HG02678 (cell line): ENCODE data around the gene GCLC.

ENCODE experiments used
- ATAC-seq: cut with Tn5 transposase; IDR thresholded peaks from one replicate; pipeline ENCODE4 v1.9.1; 2021; ENCODE audit warnings: mild to moderate bottlenecking, moderate library complexity; ENCODE audit not compliant: unreplicated experiment

GCLC gene

DNA sequence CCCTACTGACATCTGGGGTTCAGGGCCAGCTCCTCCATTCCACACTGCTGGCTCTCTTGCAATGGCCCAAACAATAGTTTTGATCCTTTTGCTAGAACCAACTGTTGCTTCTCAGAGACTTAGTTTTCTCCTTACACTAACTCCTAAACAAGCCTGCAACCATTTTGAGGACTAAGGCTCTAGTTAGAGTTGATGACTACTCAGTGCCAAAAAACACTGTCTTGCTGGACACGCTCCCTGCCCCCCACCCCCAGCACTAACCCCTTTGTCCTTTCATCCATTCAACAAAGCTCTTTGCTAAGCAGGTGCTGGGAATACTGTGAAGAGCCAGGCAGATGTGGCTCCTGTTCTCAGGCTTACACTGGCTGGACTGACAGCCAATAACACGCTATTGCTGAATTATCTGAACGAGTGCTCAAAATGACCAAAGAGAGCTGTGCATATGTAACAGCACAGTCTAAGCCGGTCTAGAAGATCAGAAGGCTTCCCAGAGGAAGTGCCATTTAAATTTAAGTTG lies 17.6 kb downstream of the GCLC start:
- no peak for ATAC-seq

DNA sequence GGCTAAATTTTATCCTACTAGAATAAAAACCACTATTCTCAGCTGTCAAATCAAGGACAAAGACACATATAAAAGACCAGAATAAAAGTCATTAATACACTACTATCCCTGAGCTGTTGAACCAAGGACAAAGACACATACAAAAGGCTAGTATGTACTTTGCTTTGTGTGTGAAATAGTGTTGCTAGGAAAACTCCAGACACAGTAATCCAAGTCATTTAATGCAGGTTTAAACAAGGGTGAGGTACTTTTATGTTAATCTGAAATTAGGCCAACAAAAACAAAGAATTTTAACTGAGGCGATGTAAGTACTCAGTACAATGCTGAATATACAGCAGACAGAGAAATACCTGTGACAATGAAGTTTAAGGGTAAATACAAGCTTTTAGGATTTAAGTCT lies 18.9 kb downstream of the GCLC start:
- ATAC-seq, result no peak

DNA sequence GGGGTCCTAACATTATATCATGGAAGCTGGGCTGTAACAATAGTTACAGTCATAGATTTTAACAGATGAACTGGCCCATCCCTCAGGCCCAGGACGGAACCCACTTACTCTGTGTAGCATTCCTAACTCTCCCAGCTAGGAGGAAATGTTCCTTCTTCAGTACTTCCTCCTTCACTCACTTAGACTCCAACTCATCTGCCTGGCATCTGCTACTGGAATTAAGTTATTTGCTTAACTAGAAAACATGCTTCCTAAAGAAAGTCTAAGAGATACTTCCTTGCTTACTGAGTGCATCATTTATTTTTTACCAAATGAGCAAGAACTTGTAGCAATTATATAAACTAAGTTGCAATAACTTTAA lies 20.5 kb downstream of the GCLC start:
- no peak for ATAC-seq

DNA sequence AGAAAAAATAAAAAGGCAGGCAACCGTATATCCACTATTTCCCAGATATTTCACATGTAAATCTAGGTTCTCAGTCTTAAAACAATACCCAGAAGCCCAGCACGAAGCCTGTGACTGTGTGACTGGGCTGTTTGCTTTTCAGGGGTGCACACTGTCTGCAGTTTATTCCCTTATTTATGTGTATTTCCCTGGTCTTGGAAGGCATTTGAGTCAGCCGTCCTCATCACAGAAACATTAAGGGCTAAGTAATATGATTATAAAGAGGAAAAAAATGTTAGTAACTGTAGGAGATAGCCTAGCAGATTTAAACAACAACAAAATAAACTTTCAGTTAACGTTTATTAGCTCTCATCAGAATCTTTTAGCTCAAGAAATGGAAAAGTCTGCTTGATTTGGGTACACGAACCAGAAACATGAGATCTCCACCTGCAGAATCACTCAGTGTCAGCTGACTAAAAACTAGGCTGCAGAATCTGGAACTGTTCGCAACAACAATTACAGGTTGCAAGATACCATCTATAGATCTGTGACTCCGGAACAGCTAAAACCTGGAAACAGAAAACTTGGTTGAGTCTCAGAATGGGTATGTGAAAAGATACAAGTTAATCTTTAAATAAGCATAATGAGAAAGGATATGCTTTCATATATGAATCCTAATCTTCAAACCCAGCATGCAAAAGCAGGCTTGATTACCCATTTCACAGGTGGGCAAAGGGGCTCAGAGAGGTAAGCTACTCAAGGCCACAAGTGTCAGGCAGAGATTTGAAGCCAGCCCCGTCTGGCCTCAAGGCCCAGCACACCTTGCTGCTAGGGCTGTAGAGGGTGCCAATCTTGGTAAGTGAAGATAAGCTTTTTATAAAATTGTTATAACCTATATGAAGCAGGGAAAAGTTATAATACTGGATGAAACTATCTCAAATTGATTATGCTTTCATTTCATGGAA lies 21.1 kb downstream of the GCLC start:
- ATAC-seq, result no peak

DNA sequence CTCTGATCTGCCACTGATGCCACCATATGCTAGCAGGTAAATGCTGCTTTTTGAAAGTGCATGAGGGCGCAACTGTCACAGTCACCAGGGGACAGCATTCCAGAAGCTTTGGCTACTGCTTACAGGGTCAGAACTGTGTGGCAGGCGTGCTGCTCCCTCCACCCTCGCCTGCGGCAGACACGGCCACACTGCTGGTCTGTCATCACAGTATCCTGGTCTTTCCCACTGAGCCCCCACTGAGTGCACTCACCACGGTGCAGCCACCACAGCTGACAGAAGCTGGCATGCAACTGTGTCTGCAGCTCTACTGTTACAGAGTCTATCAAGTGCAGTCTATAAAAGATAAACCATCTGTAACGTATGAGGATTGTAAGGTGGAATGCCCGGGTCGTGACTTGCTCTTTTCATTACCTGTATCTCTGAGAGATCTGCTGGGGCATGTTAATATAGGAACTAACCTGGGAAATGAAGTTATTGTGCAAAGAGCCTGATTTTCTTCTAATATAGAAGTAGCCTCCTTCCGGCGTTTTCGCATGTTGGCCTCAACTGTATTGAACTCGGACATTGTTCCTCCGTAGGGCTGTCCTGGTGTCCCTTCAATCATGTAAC lies 24.5 kb downstream of the GCLC start:
- no peak for ATAC-seq

DNA sequence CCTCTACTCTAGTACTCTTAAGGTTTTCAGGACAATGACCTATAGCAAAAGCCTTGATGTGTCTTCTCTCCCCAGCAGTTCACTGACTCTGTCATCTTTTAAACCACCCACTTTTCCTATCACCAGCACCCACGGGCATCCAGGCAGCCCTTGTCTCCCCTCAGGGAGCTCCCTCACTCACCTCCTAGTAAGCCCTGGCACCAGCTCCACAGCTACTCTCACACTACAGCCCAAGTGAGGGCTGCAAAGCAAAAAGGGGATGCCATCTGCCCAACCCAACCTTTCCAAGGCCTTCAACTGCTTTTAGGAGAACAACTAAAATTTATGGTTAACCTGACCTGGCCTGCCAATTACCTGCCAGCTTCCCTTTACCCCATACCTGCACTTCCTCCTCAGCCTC lies 26.0 kb downstream of the GCLC start:
- ATAC-seq, result no peak

DNA sequence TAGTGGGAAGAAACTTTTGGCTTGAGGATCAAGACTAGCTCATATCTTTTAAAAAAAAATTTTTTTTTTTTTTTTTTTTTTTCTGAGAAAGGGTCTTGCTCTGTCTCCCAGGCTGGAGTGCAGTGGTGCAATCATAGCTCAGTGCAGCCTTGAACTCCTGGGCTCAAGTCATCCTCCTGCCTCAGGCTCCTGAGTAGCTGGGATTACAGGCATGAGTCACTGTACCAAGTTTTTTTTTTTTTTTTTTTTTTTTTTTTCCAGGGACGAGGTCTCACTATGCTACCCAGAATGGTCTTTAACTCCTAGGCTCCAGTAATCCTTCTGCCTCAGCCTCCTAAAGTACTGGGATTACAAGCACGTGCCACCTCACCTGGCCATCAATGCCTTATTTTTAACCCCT lies 27.9 kb downstream of the GCLC start:
- ATAC-seq, result no peak

DNA sequence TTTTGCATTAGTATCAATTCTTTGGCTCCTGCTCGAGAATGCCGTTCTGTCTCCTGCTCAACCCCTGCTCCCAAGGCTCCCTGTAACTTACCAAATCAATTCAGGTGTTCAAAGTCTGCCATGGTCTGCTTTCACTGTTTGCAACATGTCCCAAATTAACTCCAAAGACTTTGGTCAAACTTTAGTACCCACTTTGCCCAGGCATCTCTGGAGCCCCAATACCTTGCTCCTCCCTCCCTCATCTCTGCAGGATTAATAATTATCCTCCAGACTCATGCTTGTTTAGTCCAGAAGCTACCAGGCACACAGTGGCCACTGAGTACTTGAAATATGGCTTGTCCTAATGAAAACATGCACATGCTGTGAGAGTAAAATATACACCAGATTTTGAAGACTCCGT lies 30.2 kb downstream of the GCLC start:
- no peak for ATAC-seq

DNA sequence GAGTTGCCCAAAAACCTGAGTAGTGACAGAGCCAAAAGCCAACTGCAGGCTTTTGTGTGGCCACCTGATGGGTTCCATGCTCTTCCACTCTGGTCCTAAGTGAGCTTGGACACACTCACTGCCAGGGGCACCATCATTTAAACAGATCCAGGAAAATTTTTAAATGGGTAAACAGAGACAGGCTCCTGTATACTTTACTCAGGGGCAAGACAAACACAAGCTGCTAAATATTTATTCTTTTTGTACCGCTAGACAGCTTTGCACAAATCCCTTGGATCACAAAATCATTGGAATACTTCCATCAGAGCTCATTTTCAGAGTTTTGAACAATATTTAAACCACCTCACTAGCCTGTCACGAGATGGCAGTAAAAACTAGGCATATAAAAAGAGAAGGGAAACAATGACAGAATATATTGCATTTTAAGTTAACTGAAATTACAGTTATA lies 31.4 kb downstream of the GCLC start:
- ATAC-seq, result no peak

DNA sequence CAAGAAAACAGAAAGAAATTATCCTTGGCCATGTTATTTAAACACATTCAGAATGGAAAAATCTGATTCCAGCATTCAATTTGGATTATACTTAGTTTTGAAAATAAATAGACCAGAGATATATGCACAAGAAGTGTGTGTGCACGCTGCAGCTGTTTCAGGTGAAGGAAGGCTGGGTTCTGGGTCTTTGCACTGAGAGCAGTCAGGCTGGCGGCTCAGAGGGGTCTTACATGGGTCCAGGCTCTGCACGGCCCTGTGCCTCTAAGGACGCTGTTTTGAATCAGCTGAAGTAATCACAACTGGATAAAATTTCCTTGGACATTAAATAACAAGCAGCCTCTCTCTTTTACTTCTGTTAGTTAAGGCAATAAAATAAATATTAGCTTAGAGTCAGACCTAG lies 31.8 kb downstream of the GCLC start:
- no peak for ATAC-seq

DNA sequence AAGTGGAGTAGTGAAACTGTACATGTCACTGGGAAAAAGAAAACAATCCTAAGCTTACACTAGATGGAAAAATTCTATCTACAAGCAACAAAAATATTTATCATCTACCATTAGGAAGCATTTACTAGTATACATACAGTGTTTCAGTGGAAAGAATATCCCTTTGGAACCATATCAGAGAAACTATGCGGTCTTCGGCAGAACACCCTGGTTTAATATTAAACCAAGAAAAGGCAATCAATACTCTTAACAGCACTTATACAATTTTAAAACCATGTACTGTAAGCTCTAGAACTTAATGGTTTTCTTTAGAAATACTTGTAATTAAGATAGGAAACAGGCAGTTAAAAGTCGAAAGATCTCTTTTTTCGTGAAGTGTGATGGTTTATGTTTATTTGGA lies 32.3 kb downstream of the GCLC start:
- no peak for ATAC-seq

DNA sequence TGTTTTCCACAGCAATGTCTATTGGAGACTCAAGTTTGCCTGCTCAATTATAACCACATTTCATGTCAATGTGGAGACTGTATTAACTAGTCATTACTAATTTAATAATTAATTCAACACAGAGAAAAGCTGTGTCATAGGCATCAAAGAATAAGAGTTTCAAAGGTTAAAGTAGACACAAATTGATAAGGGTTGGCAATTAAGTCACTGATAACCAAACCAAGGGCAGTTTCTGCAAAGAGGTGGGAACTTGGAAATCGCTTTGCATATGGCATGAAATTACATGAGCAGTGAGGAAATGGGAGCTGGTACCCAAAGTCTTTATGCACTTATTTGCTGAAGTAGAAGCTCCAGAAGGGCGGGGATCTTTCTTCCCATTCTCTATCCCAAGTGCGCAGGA lies 34.2 kb downstream of the GCLC start:
- no peak for ATAC-seq

DNA sequence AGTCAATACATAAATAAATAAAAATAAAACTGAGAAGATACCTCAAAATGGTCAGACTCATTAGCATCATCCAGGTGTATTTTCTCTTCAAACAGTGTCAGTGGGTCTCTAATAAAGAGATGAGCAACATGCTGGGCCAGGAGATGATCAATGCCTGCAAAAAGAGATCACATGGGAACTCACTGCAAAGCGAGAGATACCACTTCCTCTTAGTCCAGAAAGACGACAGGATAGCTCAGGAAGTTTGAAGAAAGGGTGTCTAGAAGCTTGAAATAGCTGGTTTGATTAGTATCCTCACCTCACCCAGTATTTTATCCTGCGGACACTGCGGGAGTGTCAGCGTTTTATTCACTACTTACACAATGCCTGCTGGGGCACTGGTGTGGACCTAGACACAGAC lies 38.0 kb downstream of the GCLC start:
- no peak for ATAC-seq

DNA sequence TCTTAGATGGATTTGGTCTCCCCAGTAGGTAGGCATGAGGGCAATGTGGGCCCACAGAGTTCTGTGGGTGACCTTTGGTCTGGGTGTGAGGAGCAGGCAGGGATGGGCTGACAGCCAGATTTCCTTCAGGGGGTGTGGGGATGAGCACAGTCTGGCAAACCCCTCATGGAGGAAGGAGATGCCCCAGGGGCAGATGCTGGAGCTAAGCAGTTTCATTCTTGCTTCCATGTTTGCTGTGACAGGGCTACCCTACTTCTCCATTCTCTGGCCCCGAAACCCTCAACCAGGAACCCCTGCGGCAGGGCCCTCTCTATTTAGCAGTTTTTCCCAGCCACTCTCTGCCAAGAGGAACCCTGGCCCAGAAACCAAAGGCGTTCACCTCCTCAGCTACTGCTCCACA lies 40.4 kb downstream of the GCLC start:
- ATAC-seq, result no peak

DNA sequence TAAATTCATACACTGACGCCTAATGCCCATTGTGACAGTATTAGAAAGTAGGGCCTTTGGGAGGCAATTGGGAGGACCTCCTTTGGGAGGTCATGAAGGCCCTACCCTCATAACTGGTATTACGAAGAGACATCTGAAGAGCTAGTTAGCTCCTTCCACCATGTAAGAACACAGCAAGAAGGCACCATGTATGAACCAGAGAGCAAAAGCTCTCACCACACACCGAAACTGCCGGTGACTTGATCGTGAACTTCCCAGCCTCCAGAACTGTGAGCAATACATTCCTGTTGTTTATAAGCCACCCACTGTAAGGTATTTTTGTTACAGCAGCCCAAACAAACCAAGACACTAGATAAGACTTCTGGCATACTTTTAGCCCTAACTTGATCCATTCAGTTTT lies 41.8 kb downstream of the GCLC start:
- ATAC-seq, result no peak

DNA sequence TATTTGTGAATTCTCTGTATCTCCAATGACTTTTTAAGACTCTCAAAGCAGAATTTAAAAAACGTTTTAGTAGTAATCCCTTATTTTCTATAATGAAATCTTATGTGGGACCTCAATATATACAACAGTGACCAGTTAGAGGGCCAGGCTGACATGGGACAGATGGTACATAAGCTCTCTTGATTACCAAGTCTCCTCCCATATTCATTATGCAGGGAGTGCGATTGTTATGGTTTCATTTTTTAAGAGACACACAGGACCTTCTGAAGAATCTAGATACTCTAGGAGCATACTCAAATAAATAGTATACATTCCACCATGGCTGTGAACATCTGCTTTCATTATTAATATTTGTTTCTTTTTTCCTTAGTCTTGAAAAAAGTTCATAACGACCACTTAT lies 43.5 kb downstream of the GCLC start:
- no peak for ATAC-seq

DNA sequence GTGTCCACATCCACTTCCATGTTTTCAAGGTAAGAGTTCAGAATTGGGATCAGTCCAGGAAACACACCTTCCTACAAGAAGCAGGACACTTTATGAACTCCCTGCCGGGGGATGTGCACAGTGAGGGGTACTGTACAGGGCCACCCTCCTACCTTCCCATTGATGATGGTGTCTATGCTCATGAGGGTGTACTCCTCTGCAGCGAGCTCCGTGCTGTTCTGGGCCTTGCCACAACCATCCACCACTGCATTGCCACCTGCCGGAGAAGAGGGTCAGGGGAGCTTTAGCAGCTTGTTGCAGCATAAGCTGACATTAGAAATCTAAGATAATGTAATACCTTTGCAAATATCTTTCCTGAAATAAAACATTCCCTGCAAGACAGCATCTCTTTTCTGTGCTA lies 44.8 kb downstream of the GCLC start:
- ATAC-seq, result no peak

DNA sequence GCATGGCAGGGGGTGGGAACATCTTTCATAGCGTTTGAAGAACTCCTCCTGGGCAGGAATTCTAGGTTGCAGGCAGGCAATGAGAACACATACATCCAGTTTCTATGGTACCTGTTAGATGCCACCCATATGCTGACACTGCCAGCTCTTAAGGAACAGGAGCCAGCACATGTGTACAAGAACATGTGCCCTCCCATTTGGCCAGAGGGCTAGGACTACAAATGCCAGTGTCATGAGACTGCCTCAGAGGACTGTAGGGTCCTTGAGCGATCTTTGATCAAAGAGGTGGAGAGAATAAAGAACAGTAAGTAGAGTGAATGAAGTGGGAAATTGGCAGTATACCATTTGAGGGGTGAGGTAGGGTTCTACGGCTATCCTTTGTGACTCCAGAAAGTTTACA lies 45.8 kb downstream of the GCLC start:
- no peak for ATAC-seq

DNA sequence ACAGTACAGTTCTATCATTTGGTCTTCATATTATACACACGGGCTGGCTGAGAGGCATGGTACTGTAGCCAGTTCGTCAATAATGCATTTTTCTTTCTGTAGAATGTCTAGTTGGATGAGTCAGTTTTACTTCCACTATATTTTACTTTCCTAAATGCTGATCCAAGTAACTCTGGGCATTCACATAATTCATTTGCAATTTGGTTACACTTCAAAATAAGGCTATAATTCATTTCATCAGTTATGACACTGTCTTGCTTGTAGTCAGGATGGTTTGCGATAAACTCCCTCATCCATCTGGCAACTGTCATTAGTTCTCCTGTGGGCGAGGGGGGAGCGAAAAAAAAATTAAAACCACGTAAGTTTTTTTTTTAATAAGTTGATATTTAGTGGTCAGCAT lies 46.3 kb downstream of the GCLC start:
- ATAC-seq, result no peak

DNA sequence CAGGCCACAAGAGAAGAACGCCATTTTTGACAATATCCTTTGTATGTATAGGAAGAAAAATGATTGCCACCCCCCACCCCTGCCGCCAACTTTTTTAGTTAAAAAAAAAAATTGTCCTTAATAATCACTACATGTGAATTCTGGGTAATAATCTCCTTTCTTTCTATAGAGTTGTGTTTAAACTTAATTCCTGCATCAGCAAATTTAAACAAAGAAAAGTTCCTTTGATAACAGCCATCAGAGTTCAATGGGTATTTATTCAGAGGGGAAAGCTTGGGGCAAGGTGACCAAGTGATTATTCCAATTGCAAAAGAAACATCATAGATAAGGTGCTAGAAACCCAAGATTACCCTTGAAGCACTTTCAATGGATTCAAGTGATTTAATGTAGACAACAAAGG lies 47.0 kb downstream of the GCLC start:
- ATAC-seq, result no peak

DNA sequence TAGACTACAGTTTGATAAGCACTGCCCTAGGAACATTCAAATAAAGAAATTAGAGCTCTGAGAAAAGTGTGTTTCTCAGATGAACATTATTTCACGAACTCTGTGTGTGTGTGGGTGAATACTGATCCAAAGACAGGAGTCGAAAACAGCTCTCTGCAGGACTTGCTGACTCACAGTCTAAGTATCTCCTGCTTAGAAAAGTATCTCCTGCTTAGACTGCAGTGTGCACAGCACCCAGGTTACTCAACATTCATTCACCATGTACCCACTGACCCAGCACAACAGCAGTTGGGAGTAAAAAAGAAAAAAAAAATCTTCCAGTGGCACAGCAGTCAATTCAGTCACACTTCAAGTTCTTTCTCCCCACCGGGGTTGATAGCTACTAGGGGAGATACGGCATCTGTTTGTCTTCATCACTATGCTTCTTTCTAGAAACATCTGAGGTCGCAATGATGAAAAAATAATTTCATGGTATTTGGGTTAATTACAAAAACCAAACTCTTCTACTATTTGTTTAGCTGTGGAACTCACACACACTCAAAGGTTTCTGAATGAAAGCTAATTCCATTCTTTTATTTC lies 48.0 kb downstream of the GCLC start:
- no peak for ATAC-seq
